ENCODE measurements around the gene PKM.
"Not testable (repeated sequence)": the region's sequence is repeated elsewhere in the genome, so short reads cannot be mapped to it uniquely, and the experiment has no call there.

PKM gene

DNA sequence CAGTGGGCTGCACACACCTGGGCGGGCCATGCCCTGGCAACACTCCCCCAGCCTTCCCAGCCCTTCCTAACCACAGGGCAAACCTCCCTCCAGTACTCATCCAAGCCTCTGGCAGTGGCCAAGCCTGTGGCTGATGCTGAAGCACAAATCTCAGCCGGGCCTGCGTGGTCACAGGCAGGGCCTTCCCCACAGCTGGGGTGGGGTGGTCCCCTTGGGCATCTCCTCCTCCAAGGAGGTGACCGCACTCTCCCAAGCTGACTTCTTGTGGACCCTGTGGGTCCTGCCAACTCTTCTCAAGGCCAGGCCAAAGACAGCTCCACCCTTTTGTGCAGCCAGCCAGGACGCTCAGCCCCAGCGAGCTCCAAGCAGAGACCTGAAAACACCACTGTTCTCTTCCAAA is 54.8 kb downstream of the PKM start:
- DNase-seq (ENCODE audit: low spot score) = no peak

- no peak for DNase-seq (ENCODE audit: low spot score)
Measured at GRCh38 chr15:72175186-72176044, 55.6 kb downstream of the PKM start.

- no peak for DNase-seq (ENCODE audit: low spot score)
Measured at GRCh38 chr15:72174551-72175165, 56.3 kb downstream of the PKM start.

DNA sequence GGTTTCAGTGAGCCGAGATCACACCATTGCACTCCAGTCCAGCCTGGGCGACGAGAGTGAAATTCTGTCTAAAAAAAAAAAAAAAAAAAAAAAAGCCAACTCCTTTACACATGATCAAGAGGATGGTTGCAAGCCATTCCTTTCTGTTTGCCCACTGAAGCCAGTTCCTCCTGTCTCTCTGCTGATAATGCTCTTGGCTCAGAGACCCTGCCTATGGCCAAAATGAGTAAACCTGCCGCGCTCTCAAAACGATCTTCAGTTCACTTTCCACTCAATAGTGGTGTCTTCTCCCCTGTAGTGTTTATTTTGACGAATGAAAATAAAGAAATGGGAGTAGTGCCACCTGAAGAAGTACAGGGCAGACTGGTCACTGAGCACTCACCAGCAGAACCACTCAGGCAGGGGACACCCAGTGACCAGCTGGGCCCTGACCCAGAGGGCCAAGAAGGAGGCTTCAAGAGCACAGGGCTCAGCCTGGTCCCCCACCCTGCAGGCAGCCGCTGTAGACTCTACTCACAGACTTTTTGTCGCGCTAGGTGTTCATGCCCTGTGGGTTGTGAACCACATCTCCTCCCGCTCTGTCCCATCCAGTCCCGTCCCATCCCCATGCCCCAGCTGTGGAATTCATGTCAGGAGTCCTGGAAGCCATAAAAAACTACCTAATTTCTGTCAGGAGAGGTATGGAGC is 57.0 kb downstream of the PKM start:
- no peak for DNase-seq (ENCODE audit: low spot score)

GRCh38 chr15:72173401-72173800 is 57.6 kb downstream of the PKM start:
- no peak for DNase-seq (ENCODE audit: low spot score)

GRCh38 chr15:72172796-72173195 is 58.2 kb downstream of the PKM start:
- no peak for DNase-seq (ENCODE audit: low spot score)

DNA sequence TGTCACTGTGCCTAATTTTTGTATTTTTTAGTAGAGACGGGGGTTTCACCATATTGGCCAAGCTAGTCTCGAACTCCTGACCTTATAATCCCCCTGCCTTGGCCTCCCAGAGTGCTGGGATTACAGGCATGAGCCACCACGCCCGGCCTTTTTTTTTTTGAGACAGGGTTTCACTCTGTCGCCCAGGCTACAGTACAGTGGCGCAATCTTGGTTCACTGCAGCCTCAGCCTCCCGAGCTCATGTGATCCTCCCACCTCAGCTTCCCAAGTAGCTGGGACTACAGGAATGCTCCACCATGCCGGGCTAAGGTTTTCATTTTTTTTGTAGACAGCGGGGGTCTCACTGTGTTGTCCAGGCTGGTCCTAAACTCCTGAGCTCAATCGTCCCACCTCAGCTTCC is 59.0 kb downstream of the PKM start:
- DNase-seq (ENCODE audit: low spot score) = not testable (repeated sequence)

DNA sequence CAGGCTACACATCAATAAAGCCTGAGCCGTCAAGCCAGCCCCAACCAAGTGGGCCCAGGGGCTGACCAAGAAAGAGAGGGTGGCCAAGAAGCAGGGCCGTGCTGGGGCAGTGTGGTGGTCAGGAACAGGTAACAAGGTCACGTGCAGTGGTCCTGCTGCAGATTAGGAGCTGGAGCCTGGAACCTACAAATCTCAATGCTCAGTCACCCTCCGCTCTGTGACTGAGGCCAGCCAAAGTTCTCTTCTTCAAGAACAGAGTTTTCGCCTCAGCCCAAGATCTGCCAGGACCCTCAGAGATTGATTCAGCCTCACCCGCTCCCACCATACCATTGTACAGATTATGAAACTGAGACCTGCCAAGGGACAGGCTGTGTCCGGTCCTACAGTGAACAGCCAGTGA is 60.3 kb downstream of the PKM start:
- no peak for DNase-seq (ENCODE audit: low spot score)

DNA sequence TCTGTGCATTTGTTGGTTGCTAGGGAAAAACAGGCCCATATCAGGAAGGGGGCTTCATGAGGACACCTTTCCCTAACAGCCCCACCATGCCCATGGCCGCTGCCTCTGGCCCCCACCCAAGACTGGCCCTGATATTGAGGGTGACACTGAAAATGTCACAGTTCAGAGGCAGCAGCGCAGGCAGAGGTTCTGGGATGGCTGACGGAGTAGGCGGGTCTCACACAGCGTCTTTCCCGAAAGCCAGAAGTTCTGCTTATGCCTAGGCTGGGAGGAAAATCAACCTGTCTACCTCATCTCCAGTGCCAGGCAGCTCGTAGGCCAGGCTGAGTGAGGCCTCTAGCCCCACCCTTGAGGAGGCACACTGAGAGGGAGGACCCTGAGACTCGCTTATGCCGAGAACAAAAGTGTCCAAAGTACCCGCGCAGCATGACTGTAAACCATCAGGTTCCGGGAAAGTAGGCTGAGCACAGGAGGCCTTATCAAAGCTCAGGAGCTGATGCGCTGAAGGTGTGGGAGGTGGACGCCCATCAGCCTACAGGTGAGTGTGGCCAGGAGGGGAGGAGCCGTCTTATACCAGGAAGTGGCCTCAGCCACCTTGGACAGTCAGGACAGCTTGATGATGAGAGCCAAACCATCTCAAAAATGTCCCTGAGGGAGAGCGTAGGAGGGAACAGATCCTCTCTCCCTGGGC is 60.9 kb downstream of the PKM start:
- DNase-seq (ENCODE audit: low spot score) = no peak

GRCh38 chr15:72169236-72169920 is 61.6 kb downstream of the PKM start:
- no peak for DNase-seq (ENCODE audit: low spot score)

DNA sequence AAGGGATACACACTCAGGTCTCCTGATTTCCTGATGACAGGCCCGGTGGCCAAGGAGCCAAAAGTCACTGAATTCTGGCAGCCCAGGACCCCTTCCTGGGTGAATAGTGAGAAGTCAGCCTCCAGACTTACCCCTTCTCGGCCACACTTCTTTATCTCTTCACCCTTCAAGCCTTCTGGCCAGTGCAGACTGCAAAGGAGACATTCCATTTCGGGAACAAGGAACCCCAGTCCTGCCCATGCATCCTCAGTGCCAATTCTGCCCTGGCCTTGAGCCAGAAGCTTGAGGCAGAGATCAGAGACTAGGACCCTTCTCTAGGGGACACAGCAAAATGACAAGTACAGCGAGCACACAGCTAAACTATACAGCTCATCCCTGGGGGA is 62.2 kb downstream of the PKM start:
- DNase-seq (ENCODE audit: low spot score) = no peak

- no peak for DNase-seq (ENCODE audit: low spot score)
Measured at GRCh38 chr15:72168131-72168807, 62.7 kb downstream of the PKM start.

DNA sequence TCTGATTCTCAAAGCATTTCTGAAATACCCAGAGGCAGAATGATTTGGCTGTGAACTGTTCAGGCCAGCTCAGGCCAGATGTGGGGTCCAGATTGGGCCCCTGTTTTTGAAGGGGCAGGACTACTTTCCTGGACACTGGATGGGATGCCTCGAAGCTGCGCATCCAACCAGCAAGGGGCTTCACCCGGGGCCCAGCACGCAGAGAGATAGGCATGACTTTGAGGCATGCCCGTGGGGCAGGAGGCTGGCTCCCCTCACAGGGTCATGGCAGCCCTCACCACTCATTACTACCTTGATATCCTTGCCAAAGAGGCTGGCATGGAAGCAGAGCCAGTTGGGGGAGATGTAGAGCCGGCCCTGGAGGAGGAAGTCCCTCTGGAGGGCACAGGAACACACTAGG is 63.5 kb downstream of the PKM start:
- no peak for DNase-seq (ENCODE audit: low spot score)

DNA sequence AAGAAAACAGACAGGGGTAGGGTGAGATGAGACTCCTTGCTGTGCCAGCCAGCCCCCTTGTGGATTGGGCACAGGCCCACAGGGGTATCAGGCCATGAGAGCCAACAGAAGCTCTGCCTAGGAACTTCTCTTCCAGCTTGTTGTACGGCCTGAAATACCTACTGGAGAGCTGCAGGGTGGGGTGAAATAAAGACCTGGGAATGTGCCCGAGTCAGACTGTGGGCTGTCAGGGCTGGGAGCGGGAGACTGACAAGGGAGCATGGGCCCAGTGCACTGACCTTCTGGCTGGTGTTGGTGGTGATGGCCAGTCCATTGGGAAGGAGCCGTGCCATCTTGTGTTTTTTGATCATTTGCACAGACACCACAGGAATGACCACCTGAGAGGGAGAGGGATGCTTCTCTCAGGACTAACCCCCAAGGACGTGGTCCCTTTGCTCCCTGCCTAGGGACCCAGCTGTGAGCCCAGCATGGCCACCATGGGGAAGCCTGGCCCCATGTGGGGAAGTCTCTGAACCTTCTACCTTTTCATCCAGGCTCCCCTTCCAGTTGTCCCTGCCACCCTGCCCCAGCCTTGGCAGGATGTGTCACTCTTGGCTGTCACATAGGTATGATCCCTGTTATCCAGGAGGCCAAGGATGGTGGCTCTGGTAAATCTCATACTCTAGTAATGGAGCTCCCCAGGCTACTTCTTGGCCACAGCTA is 64.1 kb downstream of the PKM start:
- DNase-seq (ENCODE audit: low spot score) = no peak

DNA sequence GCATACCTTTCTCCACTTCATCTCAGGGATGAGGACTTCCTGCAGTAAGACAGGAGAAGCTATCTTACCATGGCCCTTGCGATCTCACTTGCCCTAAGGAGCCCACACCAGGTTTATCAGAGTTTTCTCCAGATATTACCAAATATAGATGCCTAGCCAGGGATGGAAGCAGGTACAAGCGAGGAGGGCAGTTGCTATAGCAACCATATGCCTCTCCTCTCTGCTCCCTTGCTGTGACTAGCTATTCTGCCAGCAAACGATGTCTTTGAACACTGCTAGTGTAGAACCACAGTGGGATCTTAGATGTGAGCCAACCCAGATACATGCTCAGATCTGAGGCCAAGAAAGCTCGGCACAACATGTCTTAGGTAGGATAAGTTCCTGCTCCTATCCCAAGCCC is 67.3 kb downstream of the PKM start:
- DNase-seq (ENCODE audit: low spot score) = no peak

- DNase-seq (ENCODE audit: low spot score) = no peak
Measured at GRCh38 chr15:72162569-72162968, 68.4 kb downstream of the PKM start.

GRCh38 chr15:72161361-72162132 is 69.4 kb downstream of the PKM start:
- no peak for DNase-seq (ENCODE audit: low spot score)

GRCh38 chr15:72160696-72161245 is 70.2 kb downstream of the PKM start:
- no peak for DNase-seq (ENCODE audit: low spot score)

GRCh38 chr15:72156928-72157327 is 74.1 kb downstream of the PKM start:
- no peak for DNase-seq (ENCODE audit: low spot score)
